Immature natural killer cell (primary cell): ENCODE data around the gene RAMP3. TPM values are rescaled to one million over a fixed set of nuclear protein-coding genes. Genes with fewer than 3 reads are reported as not detected.

Experiments
- DNase-seq, 3 donors: peaks; one replicate each; pipeline ENCODE4 v3.0.0; 2022; ENCODE audit warnings: mixed read lengths in 1 of 3
- H3K27ac Mint-ChIP-seq, 6 donors: one replicate each; pipeline ENCODE4 v1.8.0; 2020; ENCODE audit warnings: mixed read lengths in 6 of 6, mild to moderate bottlenecking in 5 of 6, inconsistent platforms in 4 of 6, moderate library complexity in 3 of 6
- H3K27me3 Mint-ChIP-seq, 3 donors: one replicate each; pipeline ENCODE4 v1.8.0; 2020 to 2021; ENCODE audit warnings: low read depth in 3 of 3, mild to moderate bottlenecking in 3 of 3, mixed read lengths in 3 of 3, moderate library complexity in 3 of 3, inconsistent platforms in 1 of 3
- H3K36me3 Mint-ChIP-seq, 3 donors: one replicate each; pipeline ENCODE4 v1.8.0; 2020; ENCODE audit warnings: mixed read lengths in 3 of 3, inconsistent platforms in 2 of 3, mild to moderate bottlenecking in 2 of 3
- H3K4me1 Mint-ChIP-seq, 2 donors: one replicate each; pipeline ENCODE4 v1.8.0; 2020; ENCODE audit warnings: inconsistent platforms in 2 of 2, mild to moderate bottlenecking in 2 of 2, mixed read lengths in 2 of 2, moderate library complexity in 1 of 2
- H3K4me3 Mint-ChIP-seq, 5 donors: one replicate each; pipeline ENCODE4 v1.8.0; 2020; ENCODE audit warnings: mild to moderate bottlenecking in 5 of 5, mixed read lengths in 5 of 5, inconsistent platforms in 3 of 5, moderate library complexity in 3 of 5
- H3K9me3 Mint-ChIP-seq, 6 donors: one replicate each; pipeline ENCODE4 v1.8.0; 2020; ENCODE audit warnings: mild to moderate bottlenecking in 6 of 6, mixed read lengths in 6 of 6, inconsistent platforms in 4 of 6, moderate library complexity in 3 of 6
- polyA plus RNA-seq, 3 donors: library from polyadenylated mRNA; unstranded; fragments of 300-500 nt; fragmentation: Illumina TruSeq; gene quantifications; one replicate each; pipeline ENCODE4 v1.2.3, GENCODE V29; 2021

The RAMP3 gene
- polyA plus RNA-seq, 3 donors from 2014 or later = not detected

- Mint-ChIP-seq H3K27me3 (peaks cover 2 to 7% (median 2%) of the 10 kb centered on the region in 3 donors), H3K4me1 (no peaks in the 10 kb centered on the region)
Measured at GRCh38 chr7:45224832-45225231, 67.2 kb downstream of the RAMP3 start.

DNA sequence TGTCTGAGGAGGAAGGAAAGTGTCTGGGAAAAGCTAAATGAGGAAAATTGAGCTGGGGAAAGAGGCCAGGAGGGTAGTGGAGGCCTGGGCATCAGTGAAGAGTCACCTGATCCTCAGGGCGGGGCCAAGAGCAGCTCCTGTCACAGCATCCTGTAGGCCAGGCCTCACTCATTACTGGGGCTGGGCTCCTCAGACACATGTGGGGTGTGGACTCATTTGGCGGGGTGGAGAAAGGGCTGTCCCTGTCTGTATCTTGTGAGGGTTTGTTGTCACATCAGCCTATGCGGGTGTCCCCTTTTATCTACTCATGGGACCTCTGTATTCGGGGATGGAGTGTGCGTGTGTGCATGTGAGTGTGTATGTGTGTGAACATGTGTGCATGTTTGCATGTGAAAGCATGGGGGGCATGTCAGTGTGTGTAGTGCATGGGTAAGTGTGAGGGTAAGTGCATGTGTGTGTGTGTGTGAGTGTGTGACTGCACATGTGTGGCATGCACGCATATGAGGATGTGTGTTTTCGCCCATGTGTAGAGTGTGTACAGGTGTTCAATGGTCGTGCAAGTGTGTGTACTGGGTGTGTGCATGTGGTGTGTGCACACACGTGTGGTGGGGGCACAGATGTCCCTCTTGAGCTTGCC, 67.8 kb downstream of the RAMP3 start:
- H3K36me3 Mint-ChIP-seq = no peaks in the 10 kb centered on the region
- no peak for DNase-seq
- no peak overlapping the region for H3K4me3 Mint-ChIP-seq
- peaks cover 2 to 5% (median 2%) of the 10 kb centered on the region in 3 donors for H3K27me3 Mint-ChIP-seq
- no peaks in the 10 kb centered on the region for H3K4me1 Mint-ChIP-seq
- H3K27ac Mint-ChIP-seq = no peak overlapping the region
- peaks cover 0 to 3% (median 0%) of the 10 kb centered on the region in 6 donors for H3K9me3 Mint-ChIP-seq

More at GRCh38 chr7:45224832-45225231, 67.2 kb downstream of the RAMP3 start:
- H3K9me3 Mint-ChIP-seq = peaks cover 0 to 3% (median 0%) of the 10 kb centered on the region in 6 donors
- no peak overlapping the region for H3K27ac Mint-ChIP-seq
- DNase-seq = no peak
- no peak overlapping the region for H3K4me3 Mint-ChIP-seq
- H3K36me3 Mint-ChIP-seq = no peaks in the 10 kb centered on the region

- Mint-ChIP-seq H3K4me1 (no peaks in the 10 kb centered on the region), H3K4me3 (no peak overlapping the region), H3K27ac (no peak overlapping the region), H3K27me3 (peaks cover 2 to 5% (median 3%) of the 10 kb centered on the region in 3 donors), H3K36me3 (no peaks in the 10 kb centered on the region), H3K9me3 (peaks cover 0 to 3% (median 0%) of the 10 kb centered on the region in 6 donors)
- no peak for DNase-seq
Measured at GRCh38 chr7:45225948-45226335, 68.4 kb downstream of the RAMP3 start.

DNA sequence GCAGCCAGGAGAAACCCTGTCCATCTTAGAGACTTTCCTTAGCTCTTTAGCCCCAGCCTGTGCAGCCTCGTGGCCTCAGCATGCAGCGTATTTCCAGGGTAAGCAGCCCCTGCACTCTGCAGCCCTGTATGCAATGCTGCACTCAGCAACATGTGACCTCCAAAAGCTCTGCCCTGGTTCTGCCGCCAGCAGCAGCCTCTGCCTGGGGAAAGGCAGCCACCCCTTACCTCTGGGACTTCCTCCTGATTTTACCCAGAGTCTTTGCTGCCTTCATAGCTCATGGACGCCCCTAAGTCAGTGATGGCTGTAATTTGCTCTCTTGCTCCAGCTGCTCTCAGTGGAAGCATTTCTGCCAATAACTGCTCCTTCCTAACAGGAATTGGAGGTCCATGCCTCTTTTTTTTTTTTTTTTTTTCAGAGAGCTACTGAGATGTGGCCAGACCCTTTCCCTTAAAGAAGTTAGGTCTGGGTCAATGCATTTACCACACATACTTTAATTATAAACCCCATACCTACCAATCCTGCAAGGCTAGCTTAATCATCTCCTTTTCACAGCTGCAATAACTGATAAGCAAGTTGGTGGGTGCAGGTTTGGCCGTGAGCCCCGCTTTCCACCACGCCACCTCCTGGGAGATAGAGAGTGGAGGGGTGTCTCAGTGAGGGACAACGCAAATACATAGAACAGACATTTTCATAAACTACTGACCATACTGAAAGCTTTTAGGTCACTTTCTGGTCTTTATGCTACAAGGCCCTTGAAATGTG, 71.7 kb downstream of the RAMP3 start:
- H3K27ac Mint-ChIP-seq = no peak overlapping the region
- H3K9me3 Mint-ChIP-seq = peaks cover 0 to 3% (median 0%) of the 10 kb centered on the region in 6 donors
- no peaks in the 10 kb centered on the region for H3K4me1 Mint-ChIP-seq
- no peak overlapping the region for H3K4me3 Mint-ChIP-seq
- peaks cover 3 to 12% (median 9%) of the 10 kb centered on the region in 3 donors for H3K27me3 Mint-ChIP-seq
- no peaks in the 10 kb centered on the region for H3K36me3 Mint-ChIP-seq
- no peak for DNase-seq

GRCh38 chr7:45230083-45230482, 72.5 kb downstream of the RAMP3 start:
- Mint-ChIP-seq H3K27me3 (peaks cover 4 to 15% (median 9%) of the 10 kb centered on the region in 3 donors), H3K4me1 (no peaks in the 10 kb centered on the region), H3K27ac (no peak overlapping the region), H3K4me3 (no peak overlapping the region), H3K36me3 (no peaks in the 10 kb centered on the region), H3K9me3 (peaks cover 0 to 3% (median 0%) of the 10 kb centered on the region in 6 donors)
- DNase-seq = no peak

DNA sequence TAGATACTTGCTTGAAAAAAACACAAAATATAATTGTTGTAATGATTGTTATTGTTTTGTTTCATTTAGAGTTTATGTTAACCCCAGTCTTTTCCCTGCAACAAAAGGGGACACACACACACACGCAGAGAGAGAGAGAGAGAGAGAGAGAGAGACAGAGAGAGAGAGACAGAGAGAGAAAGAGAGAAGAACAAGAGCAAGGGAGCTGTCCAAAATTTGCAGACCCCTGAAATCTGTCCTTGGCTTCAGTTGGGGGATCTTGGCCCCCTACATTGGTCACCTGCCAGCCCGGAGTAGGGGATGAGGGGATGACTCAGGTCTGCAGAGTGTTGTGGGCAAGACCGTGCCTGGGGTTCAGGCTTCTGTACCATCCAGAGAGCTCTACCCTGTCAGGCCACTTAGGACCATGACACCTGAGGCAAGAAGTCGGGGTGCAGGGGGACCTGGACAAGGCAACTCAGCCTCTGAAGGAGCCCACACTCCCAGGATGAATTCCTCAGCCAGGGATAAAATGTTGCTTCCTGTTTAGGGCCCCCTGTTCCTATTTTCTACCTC, 73.1 kb downstream of the RAMP3 start:
- Mint-ChIP-seq H3K27ac (no peak overlapping the region), H3K27me3 (peaks cover 4 to 17% (median 9%) of the 10 kb centered on the region in 3 donors), H3K4me1 (no peaks in the 10 kb centered on the region), H3K4me3 (no peak overlapping the region), H3K36me3 (no peaks in the 10 kb centered on the region), H3K9me3 (peaks cover 0 to 3% (median 0%) of the 10 kb centered on the region in 6 donors)
- DNase-seq = no peak

- Mint-ChIP-seq H3K27ac (no peak overlapping the region), H3K4me3 (no peak overlapping the region), H3K9me3 (no peaks in the 10 kb centered on the region), H3K4me1 (no peaks in the 10 kb centered on the region), H3K36me3 (no peaks in the 10 kb centered on the region), H3K27me3 (peaks cover 7 to 14% (median 11%) of the 10 kb centered on the region in 3 donors)
- DNase-seq = no peak
Measured at GRCh38 chr7:45233249-45233775, 75.7 kb downstream of the RAMP3 start.

Other genes starting within 250 kb of the RAMP3 start
- 100 to 1,000 TPM; 139 to 261 (median 139) TPM for gene MYO1G, start 178.8 kb upstream of the RAMP3 start, polyA plus RNA-seq
- 100 to 1,000 TPM in 2 of 3 donors, 10 to 100 TPM in 1; 60.4 to 120 (median 103) TPM for gene CCM2, start 157.6 kb upstream of the RAMP3 start, polyA plus RNA-seq
- under 1 TPM in 2 of 3 donors, not detected in 1; 0.26 to 0.65 TPM for gene NACAD, start 68.8 kb upstream of the RAMP3 start, polyA plus RNA-seq
- 10 to 100 TPM; 39.5 to 56.9 (median 52.2) TPM for gene TBRG4, start 46.1 kb upstream of the RAMP3 start, polyA plus RNA-seq